Prostate gland (tissue), 2 donors: ENCODE measurements around the gene ZMIZ1. TPM values are rescaled to one million over a fixed set of nuclear protein-coding genes. Genes with fewer than 3 reads are reported as not detected.

ENCODE experiments used
- DNase-seq: peaks from one replicate; pipeline ENCODE4 v3.0.0-alpha.2; 2019; ENCODE audit warnings: low spot score
- H3K27ac ChIP-seq, 2 donors: fragments of 200-600 bp; sonication (generic); 2 replicates each; pipeline ENCODE4 v1.5.1; 2017 to 2019
- H3K27me3 ChIP-seq: fragments of 200-600 bp; sonication (generic); replicated peaks from 2 replicates; pipeline ENCODE4 v1.5.1; 2019; ENCODE audit not compliant: insufficient read depth
- H3K36me3 ChIP-seq, 2 donors: fragments of 200-600 bp; sonication (generic); 1 replicate in 1 of 2; 2 replicates in 1 of 2; pipeline versions ENCODE4 v1.5.1 to v1.8.1; 2017 to 2019
- H3K4me1 ChIP-seq: fragments of 200-600 bp; sonication (generic); replicated peaks from 2 replicates; pipeline ENCODE4 v1.5.1; 2019
- H3K4me3 ChIP-seq, 2 donors: fragments of 200-600 bp; sonication (generic); 2 replicates each; pipeline ENCODE4 v1.5.1; 2017 to 2019
- H3K9me3 ChIP-seq: fragments of 200-600 bp; sonication (generic); 2 replicates; pipeline ENCODE4 v1.5.1; 2017
- POLR2A ChIP-seq: fragments of 450-650 bp; IDR thresholded peaks from one replicate; pipeline ENCODE4 v1.6.1; 2016; ENCODE audit warnings: antibody characterized with exemption, mild to moderate bottlenecking
- POLR2AphosphoS5 ChIP-seq: sonication (generic); formaldehyde crosslinking; IDR thresholded peaks from one replicate; pipeline ENCODE4 v1.6.1; 2017; ENCODE audit warnings: antibody characterized with exemption
- WGBS: methylation state at CpG from one replicate; pipeline ENCODE4 v1.1.5; 2018; 5-methylcytosine and 5-hydroxymethylcytosine counted together
- intact Hi-C: fragments of 100-400 bp; cut with DNase I; formaldehyde crosslinking; loops from one replicate; pipeline ENCODE4 v1.14.2; 2022
- total RNA-seq, 2 donors: library from RNA; depleted of rRNA; stranded (reverse); fragments of >200 nt; gene quantifications; one replicate each; pipeline ENCODE4 v1.1.0, GENCODE V29; 2016
- TF ChIP-seq, protein P1 (sequence below), 4 experiments: fragments of 200-600 bp in 2 of 4; fragments of 450-650 bp in 2 of 4; sonication (generic) in 2 of 4; IDR thresholded peaks; 1 replicate in 3 of 4; 2 replicates in 1 of 4; pipeline ENCODE4 v1.5.1; 2016 to 2019; ENCODE audit warnings: antibody characterized with exemption in 4 of 4, mild to moderate bottlenecking in 2 of 4, moderate library complexity in 2 of 4

ZMIZ1 gene
- total RNA-seq, 2 donors from 2014 or later: 69.6 to 78.5 TPM

- Histone ChIP-seq H3K27me3 (no peaks in the 10 kb centered on the region), H3K4me3 (no peak overlapping the region), H3K9me3 (no peaks in the 10 kb centered on the region), H3K36me3 (no peaks in the 10 kb centered on the region), H3K27ac (no peak overlapping the region), H3K4me1 (peaks cover 19% of the 10 kb centered on the region)
- DNase-seq: no peak
- TF ChIP-seq, protein P1, sequence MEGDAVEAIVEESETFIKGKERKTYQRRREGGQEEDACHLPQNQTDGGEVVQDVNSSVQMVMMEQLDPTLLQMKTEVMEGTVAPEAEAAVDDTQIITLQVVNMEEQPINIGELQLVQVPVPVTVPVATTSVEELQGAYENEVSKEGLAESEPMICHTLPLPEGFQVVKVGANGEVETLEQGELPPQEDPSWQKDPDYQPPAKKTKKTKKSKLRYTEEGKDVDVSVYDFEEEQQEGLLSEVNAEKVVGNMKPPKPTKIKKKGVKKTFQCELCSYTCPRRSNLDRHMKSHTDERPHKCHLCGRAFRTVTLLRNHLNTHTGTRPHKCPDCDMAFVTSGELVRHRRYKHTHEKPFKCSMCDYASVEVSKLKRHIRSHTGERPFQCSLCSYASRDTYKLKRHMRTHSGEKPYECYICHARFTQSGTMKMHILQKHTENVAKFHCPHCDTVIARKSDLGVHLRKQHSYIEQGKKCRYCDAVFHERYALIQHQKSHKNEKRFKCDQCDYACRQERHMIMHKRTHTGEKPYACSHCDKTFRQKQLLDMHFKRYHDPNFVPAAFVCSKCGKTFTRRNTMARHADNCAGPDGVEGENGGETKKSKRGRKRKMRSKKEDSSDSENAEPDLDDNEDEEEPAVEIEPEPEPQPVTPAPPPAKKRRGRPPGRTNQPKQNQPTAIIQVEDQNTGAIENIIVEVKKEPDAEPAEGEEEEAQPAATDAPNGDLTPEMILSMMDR (IDR thresholded peaks at IDR 0.05): no peak
- no peak for TF ChIP-seq POLR2AphosphoS5
- TF ChIP-seq POLR2A: no peak
- 58% methylated on average over 5 of the region's 7 CpGs for WGBS
- intact Hi-C loops: loop anchor here (5.0 kb wide), 1 partner anchor 48 kb away; no protein-coding TSS in a partner anchor
Measured at GRCh38 chr10:79269969-79270368, 201.2 kb downstream of the ZMIZ1 start.

DNA sequence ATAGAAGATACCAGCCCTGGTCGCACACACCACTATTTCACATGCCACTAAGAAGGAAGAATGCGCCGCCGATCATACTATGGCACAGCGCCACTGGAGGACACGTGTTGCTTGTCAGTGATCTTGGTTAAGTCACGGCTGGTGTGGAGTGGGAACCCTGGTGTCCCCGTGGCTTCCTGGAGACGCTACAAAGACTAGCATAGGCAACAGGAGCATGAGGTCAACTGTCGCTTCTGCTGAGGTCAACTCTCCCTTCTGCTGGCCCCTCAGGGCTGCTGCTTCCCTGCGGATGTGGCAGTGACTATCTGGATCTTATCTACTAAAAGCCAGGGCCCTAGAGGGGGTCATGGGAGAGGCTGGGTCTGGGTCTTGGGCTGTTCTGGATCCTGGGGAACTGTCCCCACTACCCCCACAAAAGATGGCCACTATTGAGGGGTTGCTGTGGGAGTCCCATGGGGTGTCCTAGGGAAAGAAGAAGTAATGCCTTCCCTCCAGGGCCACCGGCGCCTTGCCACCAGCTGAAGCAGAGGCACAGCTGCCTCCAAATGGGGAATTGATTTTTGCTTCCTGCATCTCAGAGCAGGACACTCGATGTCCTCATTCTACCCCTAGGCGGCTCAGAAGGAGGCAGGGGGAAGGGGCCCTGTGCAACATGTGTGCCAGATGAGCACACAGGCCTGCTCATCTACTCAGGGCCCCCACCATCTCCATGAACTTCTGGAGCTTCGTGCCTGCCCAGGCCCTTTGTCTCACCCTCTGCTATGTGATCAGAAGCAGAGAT, 201.9 kb downstream of the ZMIZ1 start:
- peaks cover 21% of the 10 kb centered on the region for H3K4me1 ChIP-seq

GRCh38 chr10:79272353-79272752, 203.6 kb downstream of the ZMIZ1 start:
- no peak for DNase-seq
- intact Hi-C loops: loop anchor here (5.0 kb wide), 1 partner anchor 50 kb away; no protein-coding TSS in a partner anchor
- no peak overlapping the region for H3K27ac ChIP-seq

More for the DNA sequence above, 201.9 kb downstream of the ZMIZ1 start:
- H3K4me3 ChIP-seq: no peak overlapping the region
- intact Hi-C loops: loop anchor here (5.0 kb wide), 1 partner anchor 48 kb away; no protein-coding TSS in a partner anchor
- no peaks in the 10 kb centered on the region for H3K9me3 ChIP-seq
- no peak overlapping the region for H3K27ac ChIP-seq
- 70% methylated on average over 16 of the region's 16 CpGs for WGBS
- no peaks in the 10 kb centered on the region for H3K27me3 ChIP-seq
- no peak for DNase-seq
- TF ChIP-seq, protein P1 (IDR thresholded peaks at IDR 0.05): no peak
- TF ChIP-seq POLR2A (no peak), POLR2AphosphoS5 (no peak)
- no peaks in the 10 kb centered on the region for H3K36me3 ChIP-seq

DNA sequence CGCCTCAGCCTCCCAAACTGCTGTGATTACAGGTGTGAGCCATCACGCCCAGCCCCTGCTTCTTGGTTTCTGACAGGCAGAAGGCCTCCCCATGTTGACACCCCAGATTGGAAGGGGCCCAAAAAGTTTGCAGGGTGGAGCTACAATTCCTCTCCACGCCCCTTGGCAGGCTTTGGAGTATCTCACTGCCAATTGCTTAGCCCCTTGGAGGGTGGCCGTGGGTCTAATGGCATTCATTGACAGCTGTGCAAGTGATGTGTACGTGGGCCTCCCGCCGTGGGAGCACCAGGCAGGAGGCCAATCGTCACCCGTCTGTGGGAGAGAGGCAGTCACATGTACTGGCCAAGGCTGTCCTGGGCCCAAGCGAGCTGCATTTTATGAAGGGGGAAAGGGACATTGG, 204.8 kb downstream of the ZMIZ1 start:
- DNase-seq: no peak
- TF ChIP-seq, protein P1 (IDR thresholded peaks at IDR 0.05): no peak
- TF ChIP-seq POLR2AphosphoS5: no peak
- TF ChIP-seq POLR2A: no peak
- Histone ChIP-seq H3K9me3 (no peaks in the 10 kb centered on the region), H3K27ac (peak overlapping the region; percentile 61 to 65), H3K27me3 (no peaks in the 10 kb centered on the region), H3K4me1 (peaks cover 21% of the 10 kb centered on the region), H3K36me3 (peaks cover 0 to 7% of the 10 kb centered on the region in 2 donors), H3K4me3 (no peak overlapping the region)
- 47% methylated on average over 10 of the region's 10 CpGs for WGBS
- intact Hi-C loops: loop anchor here (5.0 kb wide), 1 partner anchor 51 kb away; no protein-coding TSS in a partner anchor

More at GRCh38 chr10:79272353-79272752, 203.6 kb downstream of the ZMIZ1 start:
- TF ChIP-seq POLR2A (no peak), POLR2AphosphoS5 (no peak)
- TF ChIP-seq, protein P1 (IDR thresholded peaks at IDR 0.05): no peak
- peaks cover 0 to under 1% of the 10 kb centered on the region in 2 donors for H3K36me3 ChIP-seq
- H3K4me1 ChIP-seq: peaks cover 21% of the 10 kb centered on the region
- no peak overlapping the region for H3K4me3 ChIP-seq
- H3K27me3 ChIP-seq: no peaks in the 10 kb centered on the region
- WGBS: 85% methylated on average over 13 of the region's 13 CpGs
- no peaks in the 10 kb centered on the region for H3K9me3 ChIP-seq
